Astrocyte of the cerebellum (primary cell): ENCODE data around the gene PLIN1.

Source experiments
- DNase-seq: peaks from one replicate; pipeline ENCODE4 v3.0.0-alpha.2; 2011; ENCODE audit warnings: low read depth
- H3K4me3 ChIP-seq: 2 replicates; pipeline ENCODE4 v1.5.1; 2011; ENCODE audit warnings: mild to moderate bottlenecking, low read depth, low read length, moderate library complexity
- in situ Hi-C: cut with HindIII; loops from 2 replicates; pipeline ENCODE4 v1.10.0; 2017; ENCODE audit warnings: low sequenced_read_pairs
- TF ChIP-seq, protein P1 (sequence below): IDR thresholded peaks from 2 replicates; pipeline ENCODE4 v1.5.1; 2012; ENCODE audit warnings: low read length, low read depth, moderate library complexity, mild to moderate bottlenecking; ENCODE audit errors: missing control alignments

Gene PLIN1

DNA sequence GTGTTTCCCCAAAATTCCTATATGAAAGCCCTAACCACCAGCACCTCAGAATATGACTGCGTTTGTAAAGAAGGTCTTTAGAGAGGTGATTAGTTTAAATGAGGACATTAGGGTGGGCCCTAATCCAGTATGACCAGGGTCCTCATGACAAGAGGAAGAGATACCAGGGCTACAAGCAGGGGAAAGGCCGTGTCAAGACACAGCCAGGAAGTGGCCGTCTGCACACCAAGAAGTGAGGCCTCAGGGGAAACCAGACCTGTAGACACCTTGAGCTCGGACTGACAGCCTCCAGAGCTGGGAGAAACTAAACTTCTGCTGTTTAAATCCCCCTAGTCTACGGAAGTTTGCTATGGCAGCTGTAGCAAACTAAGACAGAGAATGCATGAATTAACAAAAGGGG, 38.1 kb downstream of the PLIN1 start:
- DNase-seq, result no peak
- in situ Hi-C loops, result no loop called here
- TF ChIP-seq, protein P1, sequence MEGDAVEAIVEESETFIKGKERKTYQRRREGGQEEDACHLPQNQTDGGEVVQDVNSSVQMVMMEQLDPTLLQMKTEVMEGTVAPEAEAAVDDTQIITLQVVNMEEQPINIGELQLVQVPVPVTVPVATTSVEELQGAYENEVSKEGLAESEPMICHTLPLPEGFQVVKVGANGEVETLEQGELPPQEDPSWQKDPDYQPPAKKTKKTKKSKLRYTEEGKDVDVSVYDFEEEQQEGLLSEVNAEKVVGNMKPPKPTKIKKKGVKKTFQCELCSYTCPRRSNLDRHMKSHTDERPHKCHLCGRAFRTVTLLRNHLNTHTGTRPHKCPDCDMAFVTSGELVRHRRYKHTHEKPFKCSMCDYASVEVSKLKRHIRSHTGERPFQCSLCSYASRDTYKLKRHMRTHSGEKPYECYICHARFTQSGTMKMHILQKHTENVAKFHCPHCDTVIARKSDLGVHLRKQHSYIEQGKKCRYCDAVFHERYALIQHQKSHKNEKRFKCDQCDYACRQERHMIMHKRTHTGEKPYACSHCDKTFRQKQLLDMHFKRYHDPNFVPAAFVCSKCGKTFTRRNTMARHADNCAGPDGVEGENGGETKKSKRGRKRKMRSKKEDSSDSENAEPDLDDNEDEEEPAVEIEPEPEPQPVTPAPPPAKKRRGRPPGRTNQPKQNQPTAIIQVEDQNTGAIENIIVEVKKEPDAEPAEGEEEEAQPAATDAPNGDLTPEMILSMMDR, result no peak
- H3K4me3 ChIP-seq, result no peak overlapping the region

DNA sequence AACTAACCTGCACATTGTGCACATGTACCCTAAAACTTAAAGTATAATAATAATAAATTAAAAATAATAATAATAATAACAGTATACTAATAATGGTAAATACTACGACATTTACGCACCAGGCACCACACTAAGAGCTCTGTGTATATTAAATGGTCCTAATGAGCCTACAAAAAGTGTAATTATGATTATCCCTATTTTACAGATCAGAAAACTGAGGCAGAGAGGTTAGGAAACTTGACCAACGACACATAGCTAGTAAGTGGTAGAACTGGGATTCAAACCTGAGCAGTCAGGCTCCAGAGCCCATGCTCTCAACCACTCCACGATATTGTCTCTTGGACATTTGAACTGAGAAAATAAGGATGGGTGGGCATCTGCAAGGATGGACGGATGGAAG, 38.9 kb downstream of the PLIN1 start:
- no peak overlapping the region for H3K4me3 ChIP-seq
- TF ChIP-seq, protein P1, result no peak
- DNase-seq, result no peak
- in situ Hi-C loops, result no loop called here

DNA sequence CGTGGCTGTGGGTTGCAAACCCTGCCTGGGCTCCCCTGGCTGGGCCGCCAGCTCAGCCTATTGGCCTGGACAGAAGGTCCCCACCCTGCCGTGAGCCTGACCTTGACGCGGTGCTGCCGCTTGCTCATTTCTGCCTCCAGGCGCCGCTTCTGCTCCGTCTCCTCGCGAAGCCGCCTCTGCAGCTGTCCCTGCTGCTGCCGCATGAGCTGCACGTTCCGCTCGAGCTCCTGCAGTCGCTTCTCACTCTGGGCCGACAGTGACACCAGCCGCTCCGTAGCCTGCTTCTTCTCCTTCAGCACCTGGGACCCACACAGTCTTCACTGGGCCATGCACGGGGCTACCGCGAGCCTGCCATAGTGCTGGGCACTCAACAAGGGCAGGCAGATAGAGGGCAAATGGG, 45.6 kb downstream of the PLIN1 start:
- in situ Hi-C loops, result no loop called here
- TF ChIP-seq, protein P1, result no peak
- DNase-seq, result no peak
- no peak overlapping the region for H3K4me3 ChIP-seq

DNA sequence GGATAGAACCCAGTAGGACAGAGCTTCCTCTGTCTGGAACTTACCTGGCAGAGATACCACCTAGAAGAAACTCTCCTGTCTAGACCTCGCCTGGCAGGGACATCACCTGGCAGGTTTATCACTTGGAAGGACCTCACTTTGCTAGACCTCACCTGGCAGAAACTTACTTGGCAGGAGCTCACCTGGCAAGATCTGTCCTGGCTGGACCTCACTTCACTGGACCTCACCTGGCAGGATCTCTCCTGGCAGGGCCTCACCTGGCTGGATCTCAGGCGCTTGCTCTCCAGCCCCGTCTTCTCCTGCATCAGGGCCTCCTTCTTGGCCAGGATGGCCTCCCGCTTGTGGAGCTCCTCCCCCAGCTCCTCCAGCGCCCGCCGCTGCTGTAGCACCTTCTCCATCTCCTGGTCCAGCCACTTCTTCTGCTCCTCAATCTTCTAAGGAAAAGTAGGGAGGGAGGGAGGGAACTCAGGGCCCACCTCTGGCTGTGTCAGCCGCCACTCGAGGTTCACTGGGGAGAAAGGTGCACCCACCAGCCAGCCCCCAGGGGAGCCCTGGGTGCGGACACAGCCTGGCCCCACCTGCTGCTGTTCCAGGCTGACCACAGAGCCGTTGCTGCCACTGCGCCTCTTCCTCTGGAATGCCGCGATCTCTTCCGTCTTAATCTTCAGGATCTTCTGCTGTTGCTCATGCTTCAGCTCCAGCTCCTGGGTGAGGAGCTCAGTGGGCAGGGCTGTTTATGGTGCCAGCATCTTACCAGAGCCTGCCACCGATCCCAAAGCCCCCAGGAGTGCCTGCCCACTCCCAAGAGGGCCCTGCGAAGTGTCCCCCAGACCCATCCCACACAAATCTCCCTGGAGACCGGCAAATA, 46.4 kb downstream of the PLIN1 start:
- in situ Hi-C loops, result no loop called here
- TF ChIP-seq, protein P1, result no peak
- H3K4me3 ChIP-seq, result no peak overlapping the region
- DNase-seq, result no peak

DNA sequence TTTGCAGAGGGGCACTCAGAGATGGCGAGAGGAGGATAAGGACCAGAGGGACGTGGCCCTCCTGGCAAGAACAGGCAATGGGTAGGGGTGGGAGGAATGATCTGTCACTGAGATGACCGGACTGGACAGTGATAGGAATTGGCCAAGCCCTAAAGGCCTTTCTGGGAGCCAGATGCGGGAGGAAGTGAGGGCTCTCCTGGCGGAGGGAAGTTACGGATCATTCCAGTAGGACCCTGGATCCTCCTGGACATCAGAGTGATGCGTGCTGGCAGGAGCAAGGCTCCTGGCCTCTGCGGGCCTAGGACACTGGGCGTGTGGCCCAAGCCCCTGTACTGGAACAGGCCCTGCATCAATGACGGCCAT, 47.3 kb downstream of the PLIN1 start:
- H3K4me3 ChIP-seq, result no peak overlapping the region
- DNase-seq, result no peak
- in situ Hi-C loops, result no loop called here
- TF ChIP-seq, protein P1, result no peak

DNA sequence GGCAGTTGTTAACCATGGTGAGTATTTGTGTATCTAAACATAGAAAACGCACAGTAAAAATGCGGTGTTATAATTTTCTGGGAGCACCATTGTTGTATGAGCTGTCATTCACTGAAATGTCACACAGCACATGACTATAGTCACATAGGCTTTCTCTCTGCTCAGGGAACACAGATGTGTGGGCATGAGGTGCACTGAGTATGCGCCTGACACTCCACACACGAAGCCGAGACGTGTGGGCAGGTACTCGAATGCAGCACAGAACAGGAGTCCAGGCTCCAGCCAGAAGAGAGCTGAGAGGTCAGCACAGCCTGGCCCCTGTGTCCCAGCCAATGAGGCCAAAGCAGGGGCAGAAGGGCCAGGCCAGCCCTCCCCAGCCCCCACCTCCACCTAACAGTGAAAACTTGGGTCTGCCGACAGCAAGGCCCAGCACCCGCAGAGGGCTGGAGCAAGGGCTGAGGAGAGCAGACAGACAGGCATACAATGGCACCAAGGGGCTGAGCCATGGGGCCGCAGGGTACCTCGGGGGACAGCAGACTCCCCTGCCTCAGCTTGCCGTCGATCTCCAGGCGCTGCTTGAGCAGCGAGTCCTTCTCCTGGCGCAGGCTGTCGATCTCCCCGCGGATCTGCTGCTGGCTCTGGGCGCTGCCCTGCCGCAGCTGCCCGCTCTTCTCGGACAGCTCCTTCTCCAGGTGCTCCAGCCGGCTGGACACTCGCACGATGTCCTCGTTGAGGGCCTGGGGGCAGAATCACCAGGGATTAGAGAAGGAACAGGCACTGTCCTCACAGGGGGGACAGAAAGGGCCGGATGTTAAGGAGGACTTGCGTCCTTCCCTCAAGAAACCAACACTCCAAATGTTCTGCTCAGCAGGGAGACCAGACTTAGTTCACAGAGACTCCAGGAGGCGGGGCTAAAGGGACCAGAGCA, 47.9 kb downstream of the PLIN1 start:
- H3K4me3 ChIP-seq, result no peak overlapping the region
- in situ Hi-C loops, result no loop called here
- TF ChIP-seq, protein P1, result no peak
- DNase-seq, result no peak
